GOT3 (cell line): ENCODE measurements around the gene TMEM45A.
"Not testable (repeated sequence)": the region's sequence is repeated elsewhere in the genome, so short reads cannot be mapped to it uniquely, and the experiment has no call there.

Experiments
- DNase-seq: peaks from one replicate; lab custom pipeline; 2025; ENCODE audit warnings: mixed read lengths; lab: John Stamatoyannopoulos, UW

TMEM45A gene

GRCh38 chr3:100533176-100533575, 40.8 kb downstream of the TMEM45A start:
- no peak for DNase-seq

DNA sequence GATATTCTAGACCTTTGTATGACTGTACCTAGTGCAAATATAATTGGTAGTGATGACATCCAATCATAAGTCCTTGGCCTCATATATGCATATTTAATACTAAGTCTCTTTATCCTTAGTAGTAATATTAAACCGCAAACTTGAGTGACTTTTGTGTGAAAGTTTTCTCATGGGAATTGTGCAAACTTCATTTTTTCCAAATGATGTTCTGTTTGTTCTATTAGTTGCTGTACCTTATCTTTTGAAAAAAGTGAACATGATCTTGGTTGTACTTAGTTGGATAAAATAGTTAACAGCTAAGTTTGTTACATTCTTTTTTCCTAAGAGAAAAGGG, 43.2 kb downstream of the TMEM45A start:
- DNase-seq, result no peak

GRCh38 chr3:100536093-100536492, 43.7 kb downstream of the TMEM45A start:
- no peak for DNase-seq

- DNase-seq, result no peak
Observed at GRCh38 chr3:100537646-100538338, 45.4 kb downstream of the TMEM45A start.

- no peak for DNase-seq
Observed at GRCh38 chr3:100538339-100538706, 45.9 kb downstream of the TMEM45A start.

DNA sequence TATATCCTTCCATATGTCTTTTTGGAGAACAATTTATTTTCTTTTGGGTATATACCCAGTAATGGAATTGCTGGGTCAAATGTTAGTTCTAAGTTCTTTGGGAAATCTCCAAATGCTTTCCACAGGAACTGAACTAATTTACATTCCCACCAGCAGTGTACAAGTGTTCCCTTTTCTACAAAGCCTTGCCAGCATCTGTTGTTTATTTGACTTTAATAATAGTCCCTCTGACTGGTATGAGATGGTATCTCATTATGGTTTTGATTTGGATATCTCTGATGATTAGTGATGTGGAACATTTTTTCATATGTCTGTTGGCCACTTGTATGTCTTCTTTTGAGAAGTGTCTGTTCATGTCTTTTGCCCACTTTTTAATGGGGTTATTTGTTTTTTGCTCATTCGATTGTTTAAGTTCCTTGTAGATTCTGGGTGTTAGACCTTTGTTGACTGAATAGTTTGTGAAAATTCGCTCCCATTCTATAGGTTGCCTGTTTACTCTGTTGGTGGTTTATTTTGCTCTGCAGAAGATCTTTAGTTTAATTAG, 48.4 kb downstream of the TMEM45A start:
- no peak for DNase-seq

DNA sequence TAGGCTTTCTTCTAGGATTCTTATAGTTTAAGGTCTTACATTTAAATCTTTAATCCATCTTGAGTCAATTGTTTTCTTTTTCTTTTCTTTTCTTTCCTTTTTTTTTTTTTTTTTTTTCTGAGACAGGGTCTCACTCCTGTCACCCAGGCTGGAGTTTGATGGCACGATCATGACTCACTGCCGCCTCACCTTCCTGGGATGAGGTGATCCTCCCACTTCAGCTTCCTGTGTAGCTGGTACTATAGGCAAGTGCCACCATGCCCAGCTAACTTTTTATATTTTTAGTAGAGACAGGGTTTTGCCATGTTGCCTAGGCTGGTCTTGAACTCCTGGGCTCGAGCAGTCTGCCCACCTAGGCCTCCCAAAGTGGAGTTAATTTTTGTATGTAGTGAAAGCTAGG, 49.0 kb downstream of the TMEM45A start:
- DNase-seq, result not testable (repeated sequence)

- DNase-seq, result no peak
Observed at GRCh38 chr3:100545371-100545770, 53.0 kb downstream of the TMEM45A start.

GRCh38 chr3:100546020-100546744, 53.8 kb downstream of the TMEM45A start:
- DNase-seq, result no peak

DNA sequence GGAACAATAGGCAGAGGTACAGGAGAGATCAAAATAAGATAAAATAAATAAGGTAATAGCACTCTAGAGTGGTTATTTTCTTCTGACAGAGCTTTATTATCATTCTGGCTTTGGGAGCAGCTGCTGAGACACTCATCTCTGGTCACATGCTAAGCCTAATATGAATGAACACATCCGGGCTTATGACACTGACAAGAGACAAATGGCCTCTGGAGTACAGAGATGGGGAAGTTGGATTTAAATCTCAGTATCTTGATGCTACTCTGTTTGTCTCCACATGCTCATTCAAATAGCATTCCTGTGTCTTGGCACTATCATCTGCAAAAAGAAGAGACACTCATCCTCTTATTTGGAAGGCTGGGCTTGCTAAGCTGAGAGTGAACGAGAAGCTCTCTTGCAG, 55.6 kb downstream of the TMEM45A start:
- no peak for DNase-seq

GRCh38 chr3:100553618-100554372, 61.4 kb downstream of the TMEM45A start:
- DNase-seq, result no peak

GRCh38 chr3:100554373-100554676, 61.9 kb downstream of the TMEM45A start:
- DNase-seq, result no peak

- no peak for DNase-seq
Observed at GRCh38 chr3:100556673-100557310, 64.4 kb downstream of the TMEM45A start.

- no peak for DNase-seq
Observed at GRCh38 chr3:100558233-100558632, 65.8 kb downstream of the TMEM45A start.

- DNase-seq, result no peak
Observed at GRCh38 chr3:100560426-100560825, 68.0 kb downstream of the TMEM45A start.

DNA sequence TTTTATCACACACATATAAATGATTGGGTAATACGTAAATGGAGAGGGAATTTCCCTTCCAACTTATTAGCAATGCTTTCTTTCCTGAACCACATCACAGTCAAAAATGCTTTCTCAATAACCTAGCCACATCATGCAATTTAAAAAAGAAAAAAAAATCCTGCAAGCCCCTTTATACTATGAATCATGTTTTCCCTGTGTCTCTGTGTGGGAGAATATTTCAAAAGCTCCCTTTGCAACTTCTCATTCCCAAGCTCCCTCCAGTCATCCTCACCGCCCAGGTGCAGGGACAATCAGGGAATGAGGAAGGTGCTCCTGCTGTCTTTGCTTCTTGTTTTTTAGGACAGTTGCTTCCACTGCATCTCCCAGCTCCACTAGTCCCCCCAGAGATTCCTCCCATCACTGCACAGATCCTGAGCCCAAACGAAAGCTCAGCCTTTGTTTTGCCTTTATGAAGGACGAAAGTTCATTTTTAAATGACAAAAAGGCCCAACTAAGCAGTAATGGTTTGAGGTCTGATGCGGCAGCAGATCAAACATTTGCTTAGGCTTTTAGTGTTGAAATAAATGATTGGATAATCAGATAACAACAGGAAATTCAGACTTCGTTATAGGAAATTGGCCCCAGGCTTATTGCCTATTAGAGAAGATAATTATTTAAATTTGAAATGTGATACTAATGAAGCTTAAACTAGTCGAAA, 69.2 kb downstream of the TMEM45A start:
- DNase-seq, result no peak

DNA sequence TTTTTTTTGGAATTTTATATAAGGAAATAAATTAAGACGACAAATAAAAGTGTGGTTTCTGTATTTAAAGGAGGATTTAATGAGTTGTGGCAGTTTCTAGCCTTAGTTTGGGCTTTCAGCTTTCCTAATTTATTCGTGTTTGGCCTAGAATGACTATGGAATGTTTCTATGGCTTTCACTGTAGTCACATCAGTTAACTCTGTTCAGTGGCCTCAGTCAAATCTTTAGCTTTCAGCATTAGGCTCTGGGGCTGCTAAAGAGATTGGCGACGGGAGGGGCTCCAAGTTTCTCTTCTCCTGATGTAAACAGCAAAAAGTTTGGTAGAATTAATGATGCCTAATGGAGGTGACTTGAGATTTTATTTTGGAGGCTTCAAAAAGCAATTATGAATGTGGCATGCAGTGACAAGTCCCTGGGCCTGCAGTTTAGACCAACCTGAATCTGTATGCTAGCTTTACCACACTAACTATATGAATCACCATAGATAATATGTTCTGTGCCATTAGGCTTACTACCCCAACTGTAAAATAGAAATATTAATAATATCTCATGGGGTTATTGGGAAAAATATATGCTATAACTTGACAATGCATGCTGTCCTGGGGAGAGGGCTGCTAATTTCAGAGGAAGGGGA, 69.9 kb downstream of the TMEM45A start:
- DNase-seq, result no peak

DNA sequence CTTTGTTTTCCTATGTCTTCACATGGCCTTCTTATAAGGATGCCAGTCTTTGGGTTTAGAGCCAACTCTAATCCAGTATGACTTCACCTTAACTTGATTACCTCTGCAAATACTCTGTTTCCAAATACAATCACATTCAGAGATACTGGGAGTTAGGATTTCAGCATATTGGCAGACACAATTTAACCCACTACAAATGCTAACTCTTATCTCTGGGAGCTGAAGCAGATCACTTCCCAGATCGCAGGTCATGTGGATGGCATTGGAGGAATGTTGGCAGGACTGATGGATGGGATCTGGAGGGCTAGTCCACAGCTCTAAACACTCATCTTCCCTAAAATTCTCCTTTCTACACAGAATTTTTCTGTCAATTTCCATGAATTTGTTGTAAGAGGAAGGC, 70.8 kb downstream of the TMEM45A start:
- DNase-seq, result no peak

GRCh38 chr3:100563652-100564211, 71.3 kb downstream of the TMEM45A start:
- DNase-seq, result no peak

DNA sequence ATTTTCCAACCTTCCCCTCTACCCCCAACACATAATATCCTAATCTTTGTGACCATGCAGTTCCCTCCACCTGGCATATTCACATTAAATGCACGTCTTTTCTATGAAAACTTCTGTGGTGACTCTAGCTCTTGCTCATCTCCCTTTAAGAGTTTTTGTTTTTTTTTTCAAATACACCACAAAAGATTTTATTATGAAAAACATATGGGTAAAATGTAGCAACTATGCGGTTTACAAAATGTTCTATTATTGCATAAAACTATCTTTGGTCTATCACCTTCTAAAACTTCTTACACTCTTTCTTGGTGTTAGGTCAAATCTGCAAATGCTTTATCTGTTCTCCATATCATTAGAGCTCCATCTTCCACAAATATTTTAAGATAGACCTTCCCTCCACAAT, 78.4 kb downstream of the TMEM45A start:
- DNase-seq, result no peak

DNA sequence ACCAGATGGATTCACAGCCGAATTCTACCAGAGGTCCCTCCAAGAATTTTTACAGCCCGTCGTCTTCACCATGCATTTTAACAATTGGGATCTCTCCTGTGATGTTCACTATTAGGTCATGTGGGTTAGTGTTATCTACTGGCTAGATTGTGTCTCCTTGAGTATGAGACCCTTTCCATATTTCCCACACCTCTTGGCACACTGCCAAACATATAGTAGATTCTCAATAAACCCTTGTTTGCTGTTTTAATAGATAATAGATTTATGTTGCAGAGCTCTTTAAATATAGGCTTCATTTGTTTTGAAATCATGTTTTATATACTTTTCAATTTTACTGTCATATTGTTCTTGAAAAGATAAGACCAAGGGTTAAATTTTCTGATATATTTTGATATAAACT, 82.1 kb downstream of the TMEM45A start:
- no peak for DNase-seq
